GM12878 (cell line): ENCODE measurements around the gene ARSI.

Experiments used
- CHD2 ChIP-seq: IDR thresholded peaks from 2 replicates; pipeline ENCODE4 v1.6.1; 2011; ENCODE audit warnings: low read depth, low read length, improper control_type of control experiment, borderline replicate concordance
- CHD4 ChIP-seq: fragments of 200-600 bp; sonication (generic); IDR thresholded peaks from 2 replicates; pipeline ENCODE4 v1.6.1; 2016; ENCODE audit warnings: mild to moderate bottlenecking
- CTCF ChIP-seq, 3 experiments: IDR thresholded peaks in 2 of 3; conservative IDR thresholded peaks in 1 of 3; 2 replicates each; pipeline ENCODE4 v1.5.1; 2011; ENCODE audit warnings: low read depth in 3 of 3, low read length in 3 of 3, mild to moderate bottlenecking in 3 of 3, control low read depth in 2 of 3, moderate library complexity in 2 of 3, inconsistent platforms in 1 of 3, mixed read lengths in 1 of 3; ENCODE audit not compliant: control insufficient read depth in 2 of 3, insufficient read depth in 1 of 3; ENCODE audit errors: extremely low read depth in 1 of 3
- GABPA ChIP-seq: IDR thresholded peaks from 2 replicates; pipeline ENCODE4 v1.6.1; 2014; ENCODE audit warnings: antibody characterized with exemption, low read depth, mild to moderate bottlenecking, inconsistent platforms
- HDAC6 ChIP-seq: fragments of 200-600 bp; sonication (generic); IDR thresholded peaks from one replicate; pipeline ENCODE4 v1.8.0; 2017; ENCODE audit warnings: antibody characterized with exemption; ENCODE audit not compliant: unreplicated experiment
- HDGF ChIP-seq: fragments of 450-650 bp; IDR thresholded peaks from 2 replicates; pipeline ENCODE4 v1.6.1; 2016; ENCODE audit warnings: antibody characterized with exemption
- MAX ChIP-seq: IDR thresholded peaks from 2 replicates; pipeline ENCODE4 v1.6.1; 2012; ENCODE audit warnings: low read depth, low read length, improper control_type of control experiment
- MYB ChIP-seq: fragments of 150-350 bp; IDR thresholded peaks from 2 replicates; pipeline ENCODE4 v1.6.1; 2014; ENCODE audit warnings: mild to moderate bottlenecking, low read depth, low read length, borderline replicate concordance
- NBN ChIP-seq: fragments of 450-650 bp; IDR thresholded peaks from 2 replicates; pipeline ENCODE4 v1.6.1; 2016
- TCF7 ChIP-seq: IDR thresholded peaks from 2 replicates; pipeline ENCODE4 v1.6.1; 2014; ENCODE audit warnings: antibody characterized with exemption, borderline replicate concordance
- USF1 ChIP-seq: IDR thresholded peaks from 2 replicates; pipeline ENCODE4 v1.6.1; 2011; ENCODE audit warnings: borderline replicate concordance, low read depth, mild to moderate bottlenecking, moderate library complexity, mixed read lengths, low read length; ENCODE audit not compliant: insufficient read depth; ENCODE audit errors: extremely low read length
- ZBTB11 ChIP-seq: fragments of 450-650 bp; formaldehyde crosslinking; IDR thresholded peaks from 2 replicates; pipeline ENCODE4 v1.5.0; 2022; ENCODE audit warnings: mild to moderate bottlenecking, missing genetic modification characterization
- ZNF24 ChIP-seq: fragments of 450-650 bp; IDR thresholded peaks from 2 replicates; pipeline ENCODE4 v1.6.1; 2017; ENCODE audit warnings: antibody characterized with exemption, mild to moderate bottlenecking

GRCh38 chr5:150349681-150350275 lies 47.1 kb upstream of the ARSI start:
- TF ChIP-seq TCF7 (no peak), HDGF (no peak), MAX (no peak), CTCF (IDR thresholded peaks at IDR 0.05 in 2 of 3, conservative IDR thresholded peaks at IDR 0.05 in 1 of 3; ENCODE audit: control insufficient read depth in 2 of 3, extremely low read depth in 1 of 3, insufficient read depth in 1 of 3, low read depth in 3 of 3, low read length in 3 of 3) (no peak), USF1 (no peak), NBN (no peak), ZBTB11 (CRISPR knock-in tag) (no peak), CHD2 (no peak), HDAC6 (no peak), CHD4 (no peak), ZNF24 (no peak), MYB (no peak), GABPA (no peak)
